ENCODE data around the gene MAGI2. TPM values are rescaled to one million over a fixed set of nuclear protein-coding genes. Genes with fewer than 3 reads are reported as not detected.

The MAGI2 gene
- total RNA-seq, 3 donors from 2014 or later, result 9.8 to 22.7 (median 20.2) TPM

DNA sequence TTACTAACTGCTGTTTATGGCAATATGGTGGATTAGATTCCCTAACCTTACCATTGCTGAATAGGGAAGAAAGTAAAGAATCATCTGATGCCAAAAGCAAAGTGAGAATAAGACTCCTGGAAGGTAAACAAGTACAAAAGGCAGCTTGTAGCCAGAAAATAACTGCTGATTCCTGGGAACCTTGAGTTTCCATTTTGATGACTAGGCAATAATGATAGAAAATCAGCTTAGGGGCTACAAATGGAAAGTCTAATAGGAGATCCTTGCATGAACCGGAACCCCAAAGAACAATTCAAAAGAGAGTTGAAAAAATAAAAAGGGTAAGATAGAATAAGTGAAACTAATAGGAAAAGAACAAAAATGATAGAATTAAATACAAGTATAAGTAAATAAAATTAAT lies 1338.5 kb downstream of the MAGI2 start:
- Histone ChIP-seq H3K9me3 (no peaks in the 10 kb centered on the region), H3K27ac (no peak overlapping the region), H3K4me3 (no peak overlapping the region), H3K27me3 (no peaks in the 10 kb centered on the region), H3K4me1 (no peaks in the 10 kb centered on the region), H3K36me3 (no peaks in the 10 kb centered on the region)
- intact Hi-C loops (cut with DNase I; ENCODE audit: low total_unique reads), result no loop called here
- TF ChIP-seq POLR2A (IDR thresholded peaks at IDR 0.05) (no peak), POLR2AphosphoS5 (IDR thresholded peaks at IDR 0.05) (no peak)
- TF ChIP-seq, protein P1, sequence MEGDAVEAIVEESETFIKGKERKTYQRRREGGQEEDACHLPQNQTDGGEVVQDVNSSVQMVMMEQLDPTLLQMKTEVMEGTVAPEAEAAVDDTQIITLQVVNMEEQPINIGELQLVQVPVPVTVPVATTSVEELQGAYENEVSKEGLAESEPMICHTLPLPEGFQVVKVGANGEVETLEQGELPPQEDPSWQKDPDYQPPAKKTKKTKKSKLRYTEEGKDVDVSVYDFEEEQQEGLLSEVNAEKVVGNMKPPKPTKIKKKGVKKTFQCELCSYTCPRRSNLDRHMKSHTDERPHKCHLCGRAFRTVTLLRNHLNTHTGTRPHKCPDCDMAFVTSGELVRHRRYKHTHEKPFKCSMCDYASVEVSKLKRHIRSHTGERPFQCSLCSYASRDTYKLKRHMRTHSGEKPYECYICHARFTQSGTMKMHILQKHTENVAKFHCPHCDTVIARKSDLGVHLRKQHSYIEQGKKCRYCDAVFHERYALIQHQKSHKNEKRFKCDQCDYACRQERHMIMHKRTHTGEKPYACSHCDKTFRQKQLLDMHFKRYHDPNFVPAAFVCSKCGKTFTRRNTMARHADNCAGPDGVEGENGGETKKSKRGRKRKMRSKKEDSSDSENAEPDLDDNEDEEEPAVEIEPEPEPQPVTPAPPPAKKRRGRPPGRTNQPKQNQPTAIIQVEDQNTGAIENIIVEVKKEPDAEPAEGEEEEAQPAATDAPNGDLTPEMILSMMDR (IDR thresholded peaks at IDR 0.05), result no peak
- DNase-seq (ENCODE audit: low spot score in 2 of 2), result no peak

GRCh38 chr7:78112488-78112887 lies 1341.0 kb downstream of the MAGI2 start:
- no peak overlapping the region for H3K27ac ChIP-seq
- H3K9me3 ChIP-seq, result no peaks in the 10 kb centered on the region
- no peak overlapping the region for H3K4me3 ChIP-seq
- intact Hi-C loops (cut with DNase I; ENCODE audit: low total_unique reads), result no loop called here
- no peaks in the 10 kb centered on the region for H3K36me3 ChIP-seq
- H3K4me1 ChIP-seq, result no peaks in the 10 kb centered on the region
- DNase-seq (ENCODE audit: low spot score in 2 of 2), result no peak
- no peaks in the 10 kb centered on the region for H3K27me3 ChIP-seq
- TF ChIP-seq POLR2AphosphoS5 (IDR thresholded peaks at IDR 0.05) (no peak), POLR2A (IDR thresholded peaks at IDR 0.05) (no peak)
- TF ChIP-seq, protein P1 (IDR thresholded peaks at IDR 0.05), result no peak

- Histone ChIP-seq H3K4me3 (no peak overlapping the region), H3K4me1 (no peaks in the 10 kb centered on the region), H3K9me3 (no peaks in the 10 kb centered on the region), H3K36me3 (no peaks in the 10 kb centered on the region), H3K27me3 (no peaks in the 10 kb centered on the region), H3K27ac (no peak overlapping the region)
- intact Hi-C loops (cut with DNase I; ENCODE audit: low total_unique reads), result no loop called here
- DNase-seq (ENCODE audit: low spot score in 2 of 2), result no peak
- TF ChIP-seq, protein P1 (IDR thresholded peaks at IDR 0.05), result no peak
- TF ChIP-seq POLR2A (IDR thresholded peaks at IDR 0.05) (no peak), POLR2AphosphoS5 (IDR thresholded peaks at IDR 0.05) (no peak)
These were observed 1342.1 kb downstream of the MAGI2 start for GRCh38 chr7:78111386-78111785.

- no peak overlapping the region for H3K4me3 ChIP-seq
These were observed 1350.0 kb downstream of the MAGI2 start for GRCh38 chr7:78103475-78103874.

DNA sequence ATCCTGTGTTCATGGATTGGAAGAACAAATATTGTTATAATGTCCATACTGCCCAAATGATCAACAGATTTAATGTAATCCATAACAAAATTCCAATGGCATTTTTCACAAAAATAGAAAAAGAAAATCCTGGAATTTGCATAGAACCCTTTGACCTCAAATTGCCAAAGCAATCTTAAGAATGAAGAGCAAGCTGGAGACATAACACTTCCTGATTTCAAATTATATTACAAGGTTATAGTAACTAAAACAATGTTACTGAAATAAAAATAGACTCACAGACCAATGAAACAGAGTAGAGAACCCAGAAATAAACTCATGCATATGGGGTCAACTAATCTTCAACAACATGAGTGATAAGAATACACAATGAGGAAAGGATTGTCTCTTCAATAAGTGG lies 1352.4 kb downstream of the MAGI2 start:
- Histone ChIP-seq H3K4me3 (no peak overlapping the region), H3K27me3 (no peaks in the 10 kb centered on the region), H3K4me1 (no peaks in the 10 kb centered on the region), H3K27ac (no peak overlapping the region), H3K36me3 (no peaks in the 10 kb centered on the region), H3K9me3 (no peaks in the 10 kb centered on the region)
- intact Hi-C loops (cut with DNase I; ENCODE audit: low total_unique reads), result no loop called here
- no peak for DNase-seq (ENCODE audit: low spot score in 2 of 2)
- TF ChIP-seq, protein P1 (IDR thresholded peaks at IDR 0.05), result no peak
- no peak for TF ChIP-seq POLR2A (IDR thresholded peaks at IDR 0.05)
- no peak for TF ChIP-seq POLR2AphosphoS5 (IDR thresholded peaks at IDR 0.05)

More at GRCh38 chr7:78103475-78103874, 1350.0 kb downstream of the MAGI2 start:
- Histone ChIP-seq H3K4me1 (no peaks in the 10 kb centered on the region), H3K9me3 (no peaks in the 10 kb centered on the region), H3K27me3 (no peaks in the 10 kb centered on the region), H3K27ac (no peak overlapping the region), H3K36me3 (no peaks in the 10 kb centered on the region)
- intact Hi-C loops (cut with DNase I; ENCODE audit: low total_unique reads), result no loop called here
- DNase-seq (ENCODE audit: low spot score in 2 of 2), result no peak
- TF ChIP-seq, protein P1 (IDR thresholded peaks at IDR 0.05), result no peak
- TF ChIP-seq POLR2AphosphoS5 (IDR thresholded peaks at IDR 0.05) (no peak), POLR2A (IDR thresholded peaks at IDR 0.05) (no peak)

All from breast epithelium (tissue), 4 donors.